Inferior parietal cortex (tissue), 1 donor: ENCODE measurements around the gene FAM3B.

Experiments
- DNase-seq: peaks from one replicate; pipeline ENCODE4 v3.0.0-alpha.2; 2016; ENCODE audit errors: extremely low spot score

Gene FAM3B

DNA sequence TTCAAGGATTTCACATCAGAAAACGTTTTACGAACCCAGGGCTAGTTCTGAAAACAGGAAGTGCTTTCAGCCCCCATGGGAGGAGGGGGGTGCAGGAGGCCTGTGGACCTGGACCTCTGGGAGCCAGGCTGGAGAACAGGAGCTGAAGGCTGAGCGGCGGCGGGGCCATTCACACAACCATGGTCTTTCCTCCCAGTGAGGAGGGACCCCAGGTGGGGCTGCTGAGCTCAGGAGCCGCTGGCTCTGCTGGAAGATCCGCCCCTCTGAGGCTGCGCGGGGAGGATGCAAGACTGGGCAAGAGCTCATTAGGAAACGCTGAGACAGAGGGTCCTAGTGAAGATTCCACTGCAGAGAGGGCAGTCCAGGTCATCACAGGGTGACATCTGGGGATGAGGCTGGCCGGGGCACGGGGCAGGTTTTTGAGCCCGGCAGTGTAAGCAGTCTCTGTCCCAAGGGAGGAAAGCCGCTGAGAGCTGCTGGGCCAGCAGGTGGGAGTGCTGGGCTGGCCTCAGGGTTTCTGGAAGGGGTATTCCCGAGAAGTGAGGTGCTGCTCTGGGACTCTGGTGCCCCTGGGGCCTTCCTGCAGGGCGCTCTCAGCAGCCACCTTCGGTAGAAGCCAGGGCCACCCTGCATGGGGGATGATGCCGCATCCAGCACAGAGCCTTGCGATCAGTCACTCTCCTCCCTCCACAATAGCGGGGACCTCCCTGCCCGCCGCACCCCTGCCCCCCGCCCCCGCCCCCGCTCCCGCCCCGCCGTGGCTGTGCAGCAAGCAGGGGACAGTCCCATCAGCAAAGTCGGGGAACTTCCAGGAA lies 52.7 kb downstream of the FAM3B start:
- DNase-seq: no peak

- no peak for DNase-seq
Observed at GRCh38 chr21:41369920-41370839, 53.6 kb downstream of the FAM3B start.

DNA sequence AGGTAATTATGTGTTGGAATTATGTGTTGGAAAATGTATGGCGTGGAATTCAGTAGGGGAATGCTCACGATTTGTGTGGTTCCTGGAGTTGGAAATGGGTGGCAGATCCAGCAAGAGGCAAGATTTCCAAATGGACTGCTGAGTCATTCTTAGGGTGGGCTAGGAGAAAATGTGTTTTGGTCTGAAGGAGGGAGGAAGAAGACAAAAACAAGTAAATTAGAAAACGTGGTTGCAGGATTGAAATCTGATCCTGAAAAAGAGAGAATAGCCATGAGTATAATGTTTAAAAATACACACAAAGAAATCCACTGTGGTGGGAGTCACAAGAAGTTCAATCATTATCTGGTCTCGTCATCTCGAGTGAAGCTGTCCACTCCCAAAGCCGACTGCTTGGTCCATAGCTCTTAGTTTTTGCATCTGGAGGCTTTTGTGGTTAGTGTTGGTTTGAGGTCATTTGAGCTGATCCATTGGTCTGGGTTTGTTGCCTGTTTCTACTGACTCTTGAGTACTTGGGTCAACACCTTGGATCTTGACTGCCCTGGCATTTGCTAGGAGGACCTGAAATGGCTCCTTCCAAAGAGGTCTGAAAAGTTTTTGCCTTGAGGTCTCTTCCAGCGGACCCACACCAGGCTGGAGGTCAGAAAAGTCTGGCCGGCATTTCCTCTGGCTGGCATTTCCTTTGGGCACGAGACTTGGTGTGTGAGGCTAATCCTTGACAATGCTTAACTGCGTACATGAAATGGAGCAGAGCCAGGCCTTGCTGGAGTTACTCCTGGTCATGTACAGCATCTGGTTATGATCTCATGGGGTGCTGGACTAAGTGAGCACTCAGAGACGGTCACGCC lies 54.5 kb downstream of the FAM3B start:
- DNase-seq: no peak

GRCh38 chr21:41371685-41372030 lies 55.1 kb downstream of the FAM3B start:
- DNase-seq: no peak

GRCh38 chr21:41373253-41373652 lies 56.7 kb downstream of the FAM3B start:
- DNase-seq: no peak

GRCh38 chr21:41373763-41374162 lies 57.2 kb downstream of the FAM3B start:
- DNase-seq: no peak

GRCh38 chr21:41374177-41374712 lies 57.6 kb downstream of the FAM3B start:
- no peak for DNase-seq

DNA sequence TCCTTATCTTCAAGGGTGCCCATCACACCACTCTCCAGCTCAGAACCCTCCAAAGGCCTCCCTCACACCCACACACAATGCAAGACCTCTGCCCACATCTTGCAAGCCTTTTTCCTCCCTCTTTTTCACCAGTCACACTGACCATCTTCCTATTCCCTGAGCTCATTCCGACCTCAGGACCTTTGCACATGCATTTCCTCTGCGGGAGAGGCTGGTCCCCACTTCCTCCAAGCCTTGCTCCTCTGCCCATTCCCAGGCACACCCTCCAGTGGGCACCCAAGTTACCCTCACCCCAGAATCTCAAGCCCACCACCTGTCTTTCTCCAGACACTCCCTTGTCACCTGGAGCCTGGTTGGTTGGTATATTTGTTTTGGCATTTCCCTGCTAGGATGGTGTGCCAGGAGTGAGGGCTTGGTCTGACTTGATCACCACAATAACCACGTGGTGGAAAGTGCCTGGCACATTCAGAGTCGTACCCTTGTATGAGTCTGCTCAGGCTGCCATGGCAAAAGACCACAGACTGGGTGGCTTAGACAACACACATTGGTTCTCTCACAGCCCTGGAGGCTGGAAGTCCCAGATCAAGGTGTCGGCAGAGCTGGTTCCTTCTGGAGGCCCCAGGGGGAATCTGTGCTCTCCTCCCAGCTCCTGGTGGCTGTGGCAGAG lies 58.4 kb downstream of the FAM3B start:
- no peak for DNase-seq

DNA sequence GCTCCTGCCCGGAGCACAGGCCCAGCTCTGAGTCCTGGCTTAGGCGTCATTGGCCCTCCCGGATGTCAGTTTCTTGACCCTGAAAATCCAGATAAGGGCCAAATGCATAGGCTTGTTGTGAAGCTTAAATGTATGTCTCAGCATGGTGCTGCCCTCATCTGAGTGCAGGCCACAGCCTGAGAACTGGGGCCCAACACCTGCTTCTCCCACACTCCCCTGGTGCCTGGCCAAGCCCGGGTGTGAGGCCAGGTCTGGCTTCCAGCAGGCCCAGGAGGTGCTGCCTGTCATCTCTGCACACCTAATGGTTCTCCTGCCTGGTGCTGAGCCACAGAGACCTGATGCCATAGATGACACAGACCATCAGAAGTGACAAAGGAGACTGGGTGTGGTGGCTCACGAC lies 59.3 kb downstream of the FAM3B start:
- no peak for DNase-seq

DNA sequence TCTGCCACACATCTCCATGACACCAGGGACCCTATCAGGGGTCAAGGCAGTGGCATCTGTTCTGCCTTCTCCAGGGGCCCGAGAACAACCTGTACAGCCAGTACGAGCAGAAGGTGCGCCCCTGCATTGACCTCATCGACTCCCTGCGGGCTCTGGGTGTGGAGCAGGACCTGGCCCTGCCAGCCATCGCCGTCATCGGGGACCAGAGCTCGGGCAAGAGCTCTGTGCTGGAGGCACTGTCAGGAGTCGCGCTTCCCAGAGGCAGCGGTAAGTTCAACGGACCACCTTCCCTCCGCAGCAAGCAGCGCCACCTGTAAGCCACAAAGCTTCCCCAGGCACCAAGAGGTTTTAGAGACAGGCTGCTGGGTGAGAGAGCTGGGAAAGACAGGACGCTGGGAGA lies 61.1 kb downstream of the FAM3B start:
- DNase-seq: no peak

DNA sequence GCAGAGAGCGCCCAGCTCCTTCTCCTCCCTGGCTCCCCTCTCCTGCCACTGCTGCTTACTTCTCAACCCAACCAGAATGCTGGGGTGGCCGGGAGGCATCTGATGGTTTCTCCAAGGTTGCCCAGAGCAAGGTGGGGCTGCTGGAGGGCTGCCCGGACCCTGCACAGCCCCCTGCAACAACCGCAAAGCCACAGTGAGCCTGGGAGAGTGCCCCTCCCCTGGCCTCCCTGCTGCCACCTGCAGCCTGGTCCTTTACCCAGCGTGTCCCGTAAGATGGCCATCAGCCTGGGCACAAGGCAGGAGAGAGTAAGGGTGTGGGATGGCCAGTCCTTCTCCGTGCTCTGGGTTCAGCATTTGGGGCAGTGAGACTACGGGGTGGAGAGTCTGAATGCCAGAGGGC lies 62.2 kb downstream of the FAM3B start:
- no peak for DNase-seq

DNA sequence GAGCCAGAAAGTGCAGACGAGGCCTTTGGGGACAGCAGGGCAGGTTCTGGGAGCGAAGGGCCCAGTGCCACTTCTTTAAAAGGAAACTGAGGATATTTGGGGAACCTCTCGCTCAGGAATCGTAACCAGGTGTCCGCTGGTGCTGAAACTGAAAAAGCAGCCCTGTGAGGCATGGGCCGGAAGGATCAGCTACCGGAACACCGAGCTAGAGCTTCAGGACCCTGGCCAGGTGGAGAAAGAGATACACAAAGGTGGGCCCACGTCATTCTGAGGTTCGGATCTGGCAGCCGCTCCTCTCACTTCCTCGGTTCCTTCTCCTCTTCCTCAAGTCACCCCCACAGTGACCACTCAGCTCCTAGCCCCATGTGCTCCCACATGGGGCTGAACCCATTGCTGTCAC lies 63.3 kb downstream of the FAM3B start:
- DNase-seq: no peak

GRCh38 chr21:41381731-41382130 lies 65.1 kb downstream of the FAM3B start:
- DNase-seq: no peak

DNA sequence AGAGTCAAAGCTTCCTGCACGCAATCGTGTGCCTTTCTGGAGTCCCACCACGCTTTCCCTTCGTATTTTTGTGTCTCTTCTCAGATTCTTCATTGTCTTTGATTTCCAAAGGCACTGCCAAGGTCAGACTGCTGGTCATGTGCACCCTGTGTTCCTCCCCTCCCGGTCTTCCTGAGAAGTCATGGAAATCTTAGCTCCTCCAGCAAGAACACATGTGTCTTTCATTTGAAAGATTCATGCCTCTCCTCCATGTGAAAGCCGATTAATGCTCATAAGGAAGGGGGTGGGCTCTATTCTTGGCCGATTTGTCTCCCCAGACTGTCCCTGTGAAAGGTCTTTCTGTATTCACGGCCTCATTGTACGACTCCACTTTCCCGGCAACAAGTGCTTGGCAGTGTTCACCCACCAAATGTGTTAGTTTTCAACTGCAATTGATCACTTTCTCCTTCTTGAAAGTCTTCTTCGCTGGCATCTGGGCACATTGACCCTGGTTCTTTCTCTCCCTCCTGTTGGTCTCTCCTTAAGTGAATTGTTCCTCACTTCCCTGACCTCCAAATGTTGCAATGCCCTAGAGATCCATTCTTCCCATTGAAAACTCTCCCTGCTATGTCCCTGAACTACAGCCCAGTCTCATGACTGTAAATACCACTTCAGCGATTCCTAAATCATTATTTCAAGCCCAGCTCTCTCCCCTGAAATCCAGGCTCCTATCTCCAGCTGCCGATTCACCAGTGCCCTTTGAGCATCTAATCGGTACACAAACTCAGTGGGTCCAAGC lies 70.6 kb downstream of the FAM3B start:
- DNase-seq: no peak

DNA sequence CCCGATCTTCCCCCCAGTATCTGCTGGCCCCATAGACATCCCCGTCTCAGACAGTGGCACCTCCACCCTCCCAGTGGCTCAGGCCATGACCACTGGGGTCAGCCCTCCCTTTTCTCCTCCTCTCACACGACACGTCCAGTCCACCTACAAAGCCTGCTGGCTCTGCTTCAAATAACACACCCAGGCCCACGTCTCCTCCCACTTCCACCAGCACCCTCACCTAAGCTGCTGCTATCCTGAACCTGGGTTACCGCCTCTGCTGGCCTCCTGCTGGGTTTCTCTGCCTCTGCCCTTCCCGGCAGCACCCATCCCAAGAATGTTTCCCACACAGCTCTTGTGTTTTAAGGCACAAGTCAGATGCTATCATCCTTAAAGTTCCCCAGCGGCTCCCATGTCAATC lies 71.2 kb downstream of the FAM3B start:
- DNase-seq: no peak

DNA sequence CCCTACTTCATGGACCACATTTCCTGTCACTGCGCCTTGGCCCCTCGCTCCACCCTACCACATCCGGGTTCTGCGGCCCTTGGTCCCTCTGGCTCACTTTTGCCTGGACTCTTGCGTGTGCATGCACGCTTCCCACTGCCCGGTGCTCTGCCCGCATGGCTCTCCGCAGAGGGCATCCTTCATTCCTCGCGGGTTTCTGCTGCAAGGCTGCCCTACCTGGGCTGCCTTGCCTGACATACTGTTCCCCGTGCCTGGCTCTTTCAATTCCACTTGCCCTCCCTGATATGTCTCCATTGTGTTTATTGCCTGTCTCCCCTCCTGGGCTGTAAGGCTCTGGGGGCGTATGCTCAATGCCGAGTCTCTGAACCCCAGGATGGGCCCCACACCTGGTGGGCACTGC lies 71.7 kb downstream of the FAM3B start:
- DNase-seq: no peak

DNA sequence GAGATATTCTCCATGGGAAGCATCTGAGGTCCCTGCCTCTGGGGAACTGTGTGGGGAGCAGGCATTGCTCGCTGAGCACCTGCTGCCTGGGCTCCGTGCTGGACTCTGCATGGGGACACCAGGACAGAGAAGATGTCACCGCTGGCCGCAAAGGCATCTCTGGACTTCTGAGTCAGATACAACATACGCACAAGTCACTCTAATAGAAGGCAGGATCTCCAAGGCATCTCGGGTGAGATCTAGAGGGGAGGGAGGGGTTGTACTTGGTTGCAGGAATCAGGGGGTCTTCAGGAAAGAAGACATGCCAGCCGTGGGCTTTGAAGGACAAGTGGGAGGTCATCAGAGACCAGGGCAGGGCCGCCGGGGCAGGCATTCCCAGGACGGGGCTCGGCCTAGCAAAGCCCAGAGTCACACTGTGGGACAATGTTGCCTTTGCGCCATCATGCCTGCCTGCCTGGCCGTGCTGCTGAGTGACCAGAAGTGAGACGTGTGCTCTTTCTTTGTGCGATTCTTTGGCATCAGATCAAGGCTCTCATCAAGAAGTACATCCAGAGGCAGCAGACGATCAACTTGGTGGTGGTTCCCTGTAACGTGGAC lies 73.5 kb downstream of the FAM3B start:
- DNase-seq: no peak

- no peak for DNase-seq
Observed at GRCh38 chr21:41393876-41394465, 77.4 kb downstream of the FAM3B start.

DNA sequence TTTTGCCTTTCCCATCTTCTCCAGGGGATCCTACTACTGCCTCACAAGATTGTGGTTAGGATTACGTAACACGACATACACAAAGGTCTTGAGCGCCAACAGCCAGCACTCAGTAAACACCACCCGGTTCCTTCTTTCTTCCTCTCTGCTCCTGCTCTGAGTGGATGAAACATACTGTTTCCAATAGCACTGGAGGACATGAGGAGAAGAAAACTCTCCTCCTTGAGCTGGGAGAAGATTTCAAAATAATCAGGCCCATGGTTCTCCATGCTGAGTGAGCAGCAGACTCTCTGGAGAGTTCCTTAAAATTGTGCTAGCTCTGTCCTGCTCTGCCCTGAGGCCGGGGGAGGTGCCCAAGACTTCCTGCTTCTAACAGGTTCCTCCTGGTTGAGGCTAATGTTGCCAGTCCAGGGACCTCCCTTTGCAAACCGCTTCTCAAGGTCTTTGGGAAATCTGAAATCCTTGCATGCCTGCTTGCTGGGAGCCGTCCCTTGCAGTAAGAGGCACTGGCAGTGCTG lies 80.0 kb downstream of the FAM3B start:
- no peak for DNase-seq
